HepG2 (cell line): ENCODE results near the gene TADA2A. TPM values are rescaled to one million over a fixed set of nuclear protein-coding genes. Genes with fewer than 3 reads are reported as not detected.

Experiments
- CENPX ChIP-seq: sonication (generic); formaldehyde crosslinking; IDR thresholded peaks from 2 replicates; pipeline ENCODE4 v1.9.0; 2021; ENCODE audit warnings: mild to moderate bottlenecking, missing genetic modification reagents, moderate library complexity
- CREB1 ChIP-seq, 2 experiments: fragments of 450-650 bp in 1 of 2; IDR thresholded peaks; 2 replicates each; pipeline ENCODE4 v1.6.1; 2016 to 2017; ENCODE audit warnings: control low read depth in 1 of 2, mild to moderate bottlenecking in 1 of 2, missing compliant biosample characterization in 1 of 2, missing genetic modification characterization in 1 of 2
- EED ChIP-seq: sonication (generic); formaldehyde crosslinking; IDR thresholded peaks from 2 replicates; pipeline ENCODE4 v1.5.0; 2020; ENCODE audit warnings: mild to moderate bottlenecking, missing genetic modification reagents
- GABPB1 ChIP-seq: IDR thresholded peaks from 2 replicates; pipeline ENCODE4 v1.6.1; 2016; ENCODE audit warnings: mild to moderate bottlenecking, missing genetic modification reagents, moderate library complexity, missing compliant biosample characterization
- HOXD1 ChIP-seq: sonication (generic); formaldehyde crosslinking; IDR thresholded peaks from 2 replicates; pipeline ENCODE4 v1.5.0; 2020; ENCODE audit warnings: missing genetic modification reagents
- POGZ ChIP-seq: sonication (generic); formaldehyde crosslinking; IDR thresholded peaks from 2 replicates; pipeline ENCODE4 v1.4.0; 2020; ENCODE audit warnings: mild to moderate bottlenecking, missing genetic modification reagents
- SP5 ChIP-seq: IDR thresholded peaks from 2 replicates; pipeline ENCODE4 v1.6.1; 2016; ENCODE audit warnings: low read depth, borderline replicate concordance
- TGIF2 ChIP-seq: IDR thresholded peaks from 2 replicates; pipeline ENCODE4 v1.6.1; 2016; ENCODE audit warnings: control low read depth, missing compliant biosample characterization
- ZBTB34 ChIP-seq: sonication (generic); formaldehyde crosslinking; IDR thresholded peaks from 2 replicates; pipeline ENCODE4 v1.8.0; 2022; ENCODE audit warnings: mild to moderate bottlenecking, missing genetic modification reagents
- ZNF124 ChIP-seq: sonication (generic); formaldehyde crosslinking; IDR thresholded peaks from 2 replicates; pipeline ENCODE4 v1.4.0; 2020; ENCODE audit warnings: missing genetic modification reagents
- ZNF598 ChIP-seq: sonication (generic); formaldehyde crosslinking; IDR thresholded peaks from 2 replicates; pipeline ENCODE4 v1.5.1; 2020; ENCODE audit warnings: mild to moderate bottlenecking, missing genetic modification reagents, borderline replicate concordance
- ZNF609 ChIP-seq: sonication (generic); formaldehyde crosslinking; IDR thresholded peaks from 2 replicates; pipeline ENCODE4 v1.4.0; 2020; ENCODE audit warnings: mild to moderate bottlenecking, missing genetic modification reagents, borderline replicate concordance
- polyA plus RNA-seq, 8 experiments: library from polyadenylated mRNA; depleted of rRNA in 3 of 8; stranded (reverse) in 7 of 8; unstranded in 1 of 8; fragments of >200 nt; fragmentation: Illumina TruSeq in 4 of 8; extraction: Trizol in 4 of 8; gene quantifications; 2 replicates each; pipeline versions ENCODE4 v1.2.1 to v1.2.3, GENCODE V29; 2011 to 2016; ENCODE audit warnings: low read depth in 4 of 8, missing spikeins in 1 of 8, mixed read lengths in 1 of 8; ENCODE audit not compliant: insufficient read depth in 1 of 8
- total RNA-seq, 5 experiments: library from RNA; depleted of rRNA; stranded (reverse); fragments of >200 nt; fragmentation: Illumina TruSeq; extraction: Trizol; gene quantifications; 2 replicates each; pipeline ENCODE4 v1.2.3, GENCODE V29; 2016; ENCODE audit warnings: low read depth in 1 of 5
- TF ChIP-seq, protein P1 (sequence below): sonication (generic); formaldehyde crosslinking; IDR thresholded peaks from 2 replicates; pipeline ENCODE4 v1.9.0; 2021; ENCODE audit warnings: missing genetic modification reagents, borderline replicate concordance
- TF ChIP-seq, protein P2 (sequence below): sonication (generic); formaldehyde crosslinking; IDR thresholded peaks from 2 replicates; pipeline ENCODE4 v1.8.1; 2023; ENCODE audit warnings: mild to moderate bottlenecking, inconsistent platforms, moderate library complexity, missing genetic modification reagents, borderline replicate concordance
- TF ChIP-seq, protein P3 (sequence below): IDR thresholded peaks from 2 replicates; pipeline ENCODE4 v1.6.1; 2012; ENCODE audit warnings: inconsistent platforms
- TF ChIP-seq, protein P4 (sequence below): IDR thresholded peaks from 2 replicates; pipeline ENCODE4 v1.6.1; 2018; ENCODE audit warnings: missing genetic modification reagents, mild to moderate bottlenecking, missing compliant biosample characterization

TADA2A gene
- total and polyA plus RNA-seq, 2 of the 13 experiments (the other 11 are each of a cell fraction or from before 2014, with no cell fraction given), result 8.0 to 14.0 TPM

- TF ChIP-seq ZBTB34 (CRISPR knock-in tag), result no peak
- TF ChIP-seq CREB1 (IDR thresholded peaks at IDR 0.05), result no peak
- no peak for TF ChIP-seq CREB1 (CRISPR knock-in tag; IDR thresholded peaks at IDR 0.05)
- TF ChIP-seq HOXD1, result peak; percentile 76
- peak; percentile 84 for TF ChIP-seq GABPB1 (CRISPR knock-in tag)
- TF ChIP-seq SP5 (CRISPR knock-in tag), result peak; percentile 44; the same call in 1 of the 2 replicates
- TF ChIP-seq, protein P1, sequence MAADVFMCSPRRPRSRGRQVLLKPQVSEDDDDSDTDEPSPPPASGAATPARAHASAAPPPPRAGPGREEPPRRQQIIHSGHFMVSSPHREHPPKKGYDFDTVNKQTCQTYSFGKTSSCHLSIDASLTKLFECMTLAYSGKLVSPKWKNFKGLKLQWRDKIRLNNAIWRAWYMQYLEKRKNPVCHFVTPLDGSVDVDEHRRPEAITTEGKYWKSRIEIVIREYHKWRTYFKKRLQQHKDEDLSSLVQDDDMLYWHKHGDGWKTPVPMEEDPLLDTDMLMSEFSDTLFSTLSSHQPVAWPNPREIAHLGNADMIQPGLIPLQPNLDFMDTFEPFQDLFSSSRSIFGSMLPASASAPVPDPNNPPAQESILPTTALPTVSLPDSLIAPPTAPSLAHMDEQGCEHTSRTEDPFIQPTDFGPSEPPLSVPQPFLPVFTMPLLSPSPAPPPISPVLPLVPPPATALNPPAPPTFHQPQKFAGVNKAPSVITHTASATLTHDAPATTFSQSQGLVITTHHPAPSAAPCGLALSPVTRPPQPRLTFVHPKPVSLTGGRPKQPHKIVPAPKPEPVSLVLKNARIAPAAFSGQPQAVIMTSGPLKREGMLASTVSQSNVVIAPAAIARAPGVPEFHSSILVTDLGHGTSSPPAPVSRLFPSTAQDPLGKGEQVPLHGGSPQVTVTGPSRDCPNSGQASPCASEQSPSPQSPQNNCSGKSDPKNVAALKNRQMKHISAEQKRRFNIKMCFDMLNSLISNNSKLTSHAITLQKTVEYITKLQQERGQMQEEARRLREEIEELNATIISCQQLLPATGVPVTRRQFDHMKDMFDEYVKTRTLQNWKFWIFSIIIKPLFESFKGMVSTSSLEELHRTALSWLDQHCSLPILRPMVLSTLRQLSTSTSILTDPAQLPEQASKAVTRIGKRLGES (CRISPR knock-in tag), result no peak
- peak; percentile 76; the same call in 1 of the 2 replicates for TF ChIP-seq EED (CRISPR knock-in tag)
- TF ChIP-seq CENPX (CRISPR knock-in tag), result no peak
- TF ChIP-seq, protein P2, sequence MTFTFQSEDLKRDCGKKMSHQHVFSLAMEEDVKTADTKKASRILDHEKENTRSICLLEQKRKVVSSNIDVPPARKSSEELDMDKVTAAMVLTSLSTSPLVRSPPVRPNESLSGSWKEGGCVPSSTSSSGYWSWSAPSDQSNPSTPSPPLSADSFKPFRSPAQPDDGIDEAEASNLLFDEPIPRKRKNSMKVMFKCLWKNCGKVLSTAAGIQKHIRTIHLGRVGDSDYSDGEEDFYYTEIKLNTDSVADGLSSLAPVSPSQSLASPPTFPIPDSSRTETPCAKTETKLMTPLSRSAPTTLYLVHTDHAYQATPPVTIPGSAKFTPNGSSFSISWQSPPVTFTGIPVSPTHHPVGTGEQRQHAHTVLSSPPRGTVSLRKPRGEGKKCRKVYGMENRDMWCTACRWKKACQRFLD (CRISPR knock-in tag), result no peak
- TF ChIP-seq, protein P3, sequence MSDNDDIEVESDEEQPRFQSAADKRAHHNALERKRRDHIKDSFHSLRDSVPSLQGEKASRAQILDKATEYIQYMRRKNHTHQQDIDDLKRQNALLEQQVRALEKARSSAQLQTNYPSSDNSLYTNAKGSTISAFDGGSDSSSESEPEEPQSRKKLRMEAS, result peak; percentile 47
- no peak for TF ChIP-seq ZNF609 (CRISPR knock-in tag)
- TF ChIP-seq POGZ (CRISPR knock-in tag), result peak; percentile 68
- TF ChIP-seq ZNF124 (CRISPR knock-in tag), result no peak
- TF ChIP-seq, protein P4, sequence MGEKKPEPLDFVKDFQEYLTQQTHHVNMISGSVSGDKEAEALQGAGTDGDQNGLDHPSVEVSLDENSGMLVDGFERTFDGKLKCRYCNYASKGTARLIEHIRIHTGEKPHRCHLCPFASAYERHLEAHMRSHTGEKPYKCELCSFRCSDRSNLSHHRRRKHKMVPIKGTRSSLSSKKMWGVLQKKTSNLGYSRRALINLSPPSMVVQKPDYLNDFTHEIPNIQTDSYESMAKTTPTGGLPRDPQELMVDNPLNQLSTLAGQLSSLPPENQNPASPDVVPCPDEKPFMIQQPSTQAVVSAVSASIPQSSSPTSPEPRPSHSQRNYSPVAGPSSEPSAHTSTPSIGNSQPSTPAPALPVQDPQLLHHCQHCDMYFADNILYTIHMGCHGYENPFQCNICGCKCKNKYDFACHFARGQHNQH (CRISPR knock-in tag), result peak; percentile 26; the same call in 1 of the 2 replicates
- peak; percentile 76; the same call in 1 of the 2 replicates for TF ChIP-seq ZNF598
- TF ChIP-seq TGIF2 (CRISPR knock-in tag), result peak; percentile 39; the same call in 1 of the 2 replicates
Measured at GRCh38 chr17:37358830-37359681, 47.6 kb upstream of the TADA2A start (continued).
